ENCODE results near the gene DTHD1. TPM values are rescaled to one million over a fixed set of nuclear protein-coding genes. Genes with fewer than 3 reads are reported as not detected.

The DTHD1 gene
- polyA plus RNA-seq, 1 donor: not detected

DNA sequence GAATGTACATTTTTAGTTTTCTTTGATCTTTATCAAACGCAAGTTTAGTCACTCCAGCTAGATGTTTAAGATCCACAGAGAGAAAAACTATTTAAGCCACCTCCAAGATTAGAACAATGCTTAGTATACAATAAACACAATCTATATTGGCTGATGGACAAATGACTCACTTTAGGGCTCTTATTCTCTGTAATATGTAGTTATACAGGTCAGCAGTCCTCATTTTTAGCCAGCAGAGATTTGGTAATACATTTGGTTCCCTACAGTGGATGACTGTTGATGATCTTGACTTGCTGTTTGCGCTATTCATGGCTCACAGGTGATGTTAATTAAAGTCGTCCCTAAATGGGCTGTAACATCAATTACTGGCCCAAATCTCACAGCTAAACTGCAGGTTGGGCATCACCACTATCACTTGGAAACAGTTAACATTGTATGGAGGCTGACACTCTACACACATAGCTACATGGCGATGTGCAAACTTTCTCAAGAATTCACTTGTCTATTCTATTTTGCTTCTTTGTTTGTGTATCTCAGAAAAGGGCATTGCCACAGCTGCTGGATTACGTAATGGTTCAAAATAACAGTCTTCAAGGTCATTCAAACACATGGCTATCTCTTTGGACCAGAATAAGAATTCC lies 11.8 kb upstream of the DTHD1 start:
- DNase-seq: no peak

DNA sequence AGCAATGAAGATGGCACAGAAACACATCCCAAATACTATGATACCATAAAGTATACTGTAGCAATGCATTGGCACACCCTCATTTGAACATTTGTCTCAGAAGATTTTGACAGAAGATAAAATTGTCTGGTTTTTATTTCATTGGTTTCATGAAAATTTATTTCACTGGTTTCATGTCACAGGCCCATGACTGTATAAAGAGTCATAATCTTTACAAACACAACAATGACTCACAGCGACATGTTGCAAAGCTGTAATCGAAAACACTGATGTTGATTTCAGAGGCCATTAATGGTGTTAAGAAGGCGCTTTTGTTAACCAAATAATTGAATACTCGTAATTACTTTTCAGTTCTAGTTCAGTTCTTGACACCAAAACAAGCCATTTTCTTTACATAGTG lies 8.1 kb upstream of the DTHD1 start:
- no peak for DNase-seq

DNA sequence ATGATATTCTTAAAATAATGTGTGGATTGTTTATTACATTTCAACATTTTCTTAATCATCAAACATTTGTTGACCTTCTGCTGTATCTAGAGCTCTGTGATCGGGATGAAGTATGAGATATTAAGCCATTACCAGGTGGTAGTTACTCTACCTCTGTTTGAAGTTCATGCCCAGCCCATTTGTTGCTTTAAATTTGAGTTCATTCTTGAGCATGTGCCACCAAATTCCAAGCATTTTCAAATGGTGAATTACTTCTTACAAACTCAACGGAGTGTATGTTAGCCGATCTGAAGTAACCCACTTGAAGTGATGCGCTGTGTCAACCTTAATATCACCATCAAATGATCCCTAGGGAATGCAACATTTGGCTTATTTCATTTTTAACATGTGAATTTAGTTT lies 7.3 kb upstream of the DTHD1 start:
- no peak for DNase-seq

DNA sequence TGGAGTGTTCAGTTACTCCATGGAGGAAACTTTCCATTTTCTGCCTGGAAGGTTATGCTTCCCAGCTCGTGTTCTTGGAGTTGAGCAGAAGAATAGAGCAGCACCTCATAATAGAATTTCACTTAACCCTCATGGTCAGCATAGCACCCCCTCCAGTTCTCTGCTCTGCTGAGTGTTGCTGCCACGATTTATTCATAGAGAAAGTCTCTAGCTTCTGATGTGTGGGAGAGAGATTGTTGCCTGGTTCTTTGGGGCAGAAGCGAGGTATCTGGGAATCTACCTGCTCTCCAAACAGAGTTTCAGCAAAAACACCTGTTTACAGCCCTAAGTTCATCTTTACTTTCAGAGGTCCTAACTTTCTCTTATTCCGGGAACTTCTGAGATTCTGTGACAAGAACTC lies 3.9 kb upstream of the DTHD1 start:
- DNase-seq: no peak

DNA sequence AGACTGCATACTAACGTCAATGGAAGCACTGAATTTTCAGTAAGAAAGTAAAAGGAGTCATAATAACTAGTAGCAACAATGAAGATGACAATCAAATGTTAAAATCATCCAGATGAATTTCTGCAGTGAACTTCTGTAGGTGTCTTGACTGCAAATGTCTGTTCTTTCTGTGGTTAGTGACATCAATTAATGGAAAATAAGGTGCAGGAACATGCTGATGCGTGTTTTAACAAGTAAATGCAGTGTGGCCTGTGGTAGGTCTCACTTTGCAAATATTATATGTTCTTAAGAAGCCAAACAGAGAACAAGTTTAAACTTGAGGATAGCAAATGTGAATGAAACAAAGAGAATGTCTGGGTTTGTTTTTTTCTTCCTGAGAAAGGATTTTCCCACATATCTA lies 2.6 kb upstream of the DTHD1 start:
- DNase-seq: no peak

DNA sequence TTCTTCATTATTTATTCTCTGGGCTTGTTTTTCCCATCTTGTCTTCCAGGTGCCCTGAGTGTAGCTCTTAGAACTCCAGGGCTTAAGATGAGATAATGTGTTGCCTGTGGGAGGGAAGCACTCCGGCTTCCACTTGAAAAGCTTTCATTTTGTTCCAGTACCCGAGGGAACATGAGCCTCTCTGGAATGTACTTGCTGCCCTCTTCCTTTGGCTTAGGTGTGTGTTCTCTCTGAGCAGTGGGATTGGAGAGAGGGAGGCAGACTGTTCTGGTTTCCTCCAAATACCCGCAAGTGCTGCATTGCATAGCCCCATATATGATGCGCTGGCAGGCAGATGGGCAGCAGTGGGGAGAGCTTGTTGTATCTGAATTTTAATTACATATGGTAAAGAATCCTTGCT lies 861 bp upstream of the DTHD1 start:
- DNase-seq: no peak

DNA sequence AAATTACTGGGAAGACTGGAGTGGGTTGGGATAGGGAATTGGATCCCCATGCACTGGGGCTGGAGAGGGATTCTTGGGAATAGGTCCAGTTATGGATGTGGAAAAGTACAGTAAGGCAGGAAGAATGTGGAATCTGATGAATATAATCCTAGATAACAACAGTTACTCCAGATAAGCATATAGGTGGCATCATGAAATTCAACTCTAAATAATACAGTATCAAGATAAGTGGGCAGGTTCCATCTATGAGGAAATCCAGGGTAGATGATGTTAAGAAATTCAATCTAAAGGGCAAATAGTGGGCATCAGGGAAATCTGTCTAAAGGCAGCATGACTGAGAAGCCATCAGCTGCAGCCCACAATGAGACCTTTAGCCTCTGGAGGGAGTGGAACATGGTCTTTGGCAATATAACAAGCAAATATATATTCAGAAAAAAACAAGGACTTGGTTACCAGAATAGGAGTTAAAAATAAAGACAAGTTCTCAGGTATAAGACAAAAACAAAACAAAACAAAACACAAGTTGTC lies 1.2 kb downstream of the DTHD1 start:
- no peak for DNase-seq

DNA sequence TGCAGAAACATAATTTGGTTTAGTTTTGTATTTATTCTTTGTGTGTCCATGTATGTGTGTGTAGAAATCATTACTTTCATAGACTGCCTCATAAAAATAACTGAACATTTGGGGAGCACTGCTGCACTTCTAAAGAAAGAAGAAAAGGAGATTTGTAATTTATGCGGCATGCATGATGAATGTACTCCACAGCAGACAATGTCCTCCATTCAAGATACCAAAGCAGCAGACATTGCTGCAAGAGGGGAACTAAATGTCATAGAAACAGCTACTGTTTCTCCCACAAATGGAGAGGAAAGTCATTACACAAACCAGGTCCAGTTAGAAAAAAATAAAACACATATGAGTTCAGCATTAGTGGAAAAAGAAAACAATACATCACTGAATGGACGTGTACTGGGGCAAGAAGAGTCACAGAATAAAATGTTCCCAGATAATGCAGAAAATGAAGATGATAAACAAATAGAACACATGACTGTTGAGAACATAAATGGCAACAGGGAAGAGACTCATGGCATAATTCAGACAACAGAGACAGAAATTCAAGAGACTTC lies 2.6 kb downstream of the DTHD1 start:
- no peak for DNase-seq

DNA sequence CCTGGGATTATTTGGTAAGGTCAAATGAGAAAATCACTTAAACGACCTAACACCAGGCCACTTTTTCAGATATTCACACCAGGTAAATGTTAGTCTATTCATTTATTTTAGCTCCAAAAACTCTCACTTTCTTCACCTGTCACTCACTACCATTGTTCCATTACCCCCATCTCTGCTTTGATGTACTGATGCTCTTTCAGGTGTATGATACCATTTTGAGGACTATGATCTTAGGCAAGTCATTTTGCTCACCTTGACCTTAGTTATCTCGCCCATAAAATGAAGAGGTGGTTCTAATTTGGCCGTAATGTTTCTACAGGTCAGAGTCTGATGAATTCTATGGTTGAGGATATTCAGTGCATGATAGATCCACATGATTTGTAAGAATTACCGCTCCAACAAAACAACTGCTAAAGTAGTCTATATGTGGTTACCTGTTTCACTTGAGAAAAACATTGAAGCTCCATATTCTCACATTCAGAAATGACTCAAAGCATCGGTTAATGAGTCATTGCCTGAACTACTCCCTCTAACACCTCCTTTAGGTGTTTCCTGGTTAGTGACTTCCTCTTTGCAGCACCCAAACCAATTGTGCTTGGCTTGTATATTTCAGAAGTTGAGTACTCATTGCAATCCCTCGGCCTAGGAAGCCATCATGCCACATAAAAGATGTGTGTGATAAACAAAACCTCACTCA lies 4.5 kb downstream of the DTHD1 start:
- DNase-seq: no peak

DNA sequence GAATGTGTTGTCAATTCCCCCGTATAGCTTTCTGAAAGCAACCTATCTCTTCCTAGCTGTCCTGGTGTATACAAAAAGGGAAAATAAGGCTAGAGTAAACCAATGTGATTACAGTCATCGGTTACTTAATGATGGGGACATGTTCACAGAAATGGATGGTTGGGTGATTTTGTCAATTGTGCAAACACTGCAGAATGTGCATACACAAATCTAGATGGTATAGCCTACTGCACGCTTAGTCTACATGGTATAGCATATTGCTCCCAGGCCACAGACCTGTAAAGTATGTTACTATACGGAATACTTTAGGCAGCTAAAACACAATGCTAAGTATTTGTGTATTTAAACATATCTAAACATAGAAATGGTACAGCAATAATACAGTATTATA lies 5.1 kb downstream of the DTHD1 start:
- no peak for DNase-seq

DNA sequence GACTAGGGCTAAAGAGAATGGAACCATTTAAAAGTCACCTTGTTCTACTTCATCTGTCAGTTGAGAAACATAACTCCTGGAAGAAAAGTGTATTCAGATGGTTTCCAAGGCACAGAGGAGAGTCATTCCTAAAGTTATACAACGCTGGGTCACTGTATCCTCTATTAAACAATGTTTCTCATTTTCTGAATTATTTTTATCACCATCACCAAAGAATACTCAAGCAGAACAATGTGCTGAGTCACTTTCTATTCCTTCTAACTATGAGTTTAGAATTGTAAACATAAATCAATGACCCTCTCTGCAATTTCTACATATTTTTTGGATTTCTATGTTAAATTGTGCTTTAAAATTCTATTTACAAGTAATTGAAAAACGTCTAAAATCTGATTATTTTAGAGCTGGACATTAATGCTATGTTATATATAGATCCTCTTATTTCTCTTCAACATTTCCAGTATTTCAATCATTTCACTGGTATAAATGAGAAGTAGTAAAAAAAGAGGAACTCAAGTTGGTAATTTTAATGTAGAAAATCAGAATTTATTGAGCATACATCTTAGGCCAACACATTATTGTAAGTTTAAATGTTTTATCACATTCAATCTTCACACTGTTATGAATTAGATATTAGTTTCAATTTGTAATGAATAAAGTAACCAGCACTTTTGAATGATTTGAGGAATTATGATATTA lies 7.5 kb downstream of the DTHD1 start:
- no peak for DNase-seq

DNA sequence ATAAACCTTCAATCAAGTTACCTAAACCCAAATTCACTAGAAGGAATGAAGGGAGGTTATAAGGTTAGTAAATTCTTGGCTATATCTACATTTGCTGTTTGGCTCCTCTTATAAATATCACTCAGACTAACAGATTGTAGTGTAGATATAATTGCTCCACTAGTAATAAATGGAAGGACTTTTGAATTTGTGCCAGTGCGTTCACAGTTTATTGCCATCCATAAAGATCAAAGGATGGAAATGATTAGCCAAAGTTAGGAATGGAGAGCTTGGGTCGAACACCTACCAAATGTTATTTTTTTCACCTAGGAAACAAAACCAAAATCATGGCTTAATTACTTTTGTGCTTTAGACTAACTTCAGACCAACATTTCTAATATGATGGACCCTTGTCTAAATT lies 9.2 kb downstream of the DTHD1 start:
- DNase-seq: no peak

DNA sequence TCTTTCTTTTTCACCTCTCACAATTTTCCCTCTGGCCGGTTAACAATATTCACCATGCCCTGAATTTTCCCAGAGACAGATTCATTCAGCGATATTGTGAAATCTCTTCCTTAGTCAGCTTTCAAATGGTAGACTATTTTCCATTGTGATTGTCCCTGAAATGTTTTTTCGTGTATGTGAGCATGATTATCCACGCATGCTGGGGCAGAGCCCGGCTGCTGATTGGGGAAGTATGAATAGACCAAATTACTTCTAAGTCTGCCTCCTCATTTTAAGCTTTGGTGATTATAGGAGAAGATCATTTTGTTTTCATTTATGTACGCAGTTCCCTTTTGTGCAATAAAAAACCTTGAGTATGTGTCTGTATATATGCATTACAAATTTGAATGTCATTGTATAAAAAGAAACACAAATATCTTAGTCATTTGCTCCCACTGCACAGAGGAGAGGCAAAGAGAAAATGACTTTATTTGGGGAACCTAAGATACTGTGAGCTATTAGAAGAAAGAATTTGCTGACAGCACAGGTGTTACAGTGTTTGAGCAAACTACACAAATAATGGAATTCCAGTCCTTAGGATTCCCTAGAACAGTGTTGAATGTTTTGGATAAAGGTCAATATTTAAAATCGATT lies 11.3 kb downstream of the DTHD1 start:
- no peak for DNase-seq

DNA sequence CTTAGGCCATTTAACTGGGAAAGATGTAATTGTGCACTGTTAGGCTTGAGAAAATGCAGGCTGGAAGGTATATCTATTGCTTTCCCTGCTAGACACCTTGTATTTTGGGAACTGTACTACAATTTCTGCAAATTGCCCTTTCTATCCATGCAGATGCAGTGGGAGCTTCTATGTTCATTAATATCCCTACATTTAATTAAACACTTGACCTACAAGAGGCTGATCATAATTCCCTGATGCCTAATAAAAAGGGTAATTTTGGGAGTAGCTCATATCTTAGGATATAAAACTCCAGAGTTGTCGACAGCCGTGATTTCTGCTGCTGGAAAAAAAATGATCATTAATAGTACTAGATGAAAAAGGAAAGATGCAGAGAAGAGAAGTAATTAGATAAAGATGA lies 19.7 kb downstream of the DTHD1 start:
- no peak for DNase-seq

DNA sequence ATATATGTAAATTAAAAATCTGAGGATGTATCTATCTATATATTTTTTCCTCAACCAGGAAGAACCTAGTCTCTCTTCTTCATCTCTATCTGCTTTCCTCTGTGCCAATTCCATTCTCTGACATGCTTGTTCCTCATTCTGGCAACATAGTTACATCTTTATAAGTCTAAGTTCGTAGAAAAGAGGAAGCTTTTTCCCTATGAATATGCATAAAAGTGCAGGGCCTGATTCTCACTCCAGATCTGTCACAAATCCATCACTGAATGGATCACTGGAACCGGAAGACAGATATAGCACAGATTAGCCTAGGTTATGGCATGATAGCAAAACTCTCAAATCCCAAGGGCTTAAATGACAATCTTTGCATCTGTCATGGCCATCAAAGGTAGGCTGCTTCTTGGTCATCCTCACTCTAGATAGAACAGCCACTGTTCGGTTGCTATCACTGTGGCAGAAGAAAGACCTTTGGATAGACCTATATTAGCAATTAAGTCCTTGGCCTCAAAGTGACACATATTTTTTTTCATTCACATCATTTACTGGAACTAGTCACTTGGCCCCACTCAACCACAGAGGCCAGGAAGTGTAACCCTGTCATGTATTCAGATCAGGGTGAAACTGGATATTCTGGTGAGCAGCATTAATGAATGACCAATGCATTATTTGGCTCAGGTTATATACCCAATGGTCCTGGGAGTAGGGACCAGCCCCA lies 22.2 kb downstream of the DTHD1 start:
- DNase-seq: no peak

DNA sequence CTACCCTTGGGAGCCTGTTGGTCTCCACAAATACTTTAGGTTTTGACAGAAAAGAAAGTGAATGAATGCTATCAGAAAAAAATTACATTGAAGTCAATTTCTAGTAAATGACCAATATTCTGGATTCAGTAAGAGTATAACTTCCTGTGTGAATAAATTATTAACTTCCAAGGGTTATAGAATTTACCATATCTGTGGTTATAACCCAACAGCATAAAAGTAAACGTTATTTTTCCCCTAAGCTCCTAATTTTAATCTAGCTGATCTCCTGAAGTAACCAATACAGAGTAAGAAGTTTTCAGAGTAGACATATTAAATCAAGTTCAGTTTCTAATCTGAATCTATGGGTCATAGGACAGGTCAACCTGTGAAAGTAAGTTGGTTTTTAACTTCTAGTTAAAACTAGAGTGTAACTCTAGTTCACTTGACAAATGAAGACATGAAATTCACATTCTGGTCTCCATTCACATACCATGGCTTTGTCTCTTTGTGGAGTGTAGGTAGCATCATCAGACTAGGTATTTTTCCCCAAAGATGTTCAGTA lies 22.8 kb downstream of the DTHD1 start:
- no peak for DNase-seq

DNA sequence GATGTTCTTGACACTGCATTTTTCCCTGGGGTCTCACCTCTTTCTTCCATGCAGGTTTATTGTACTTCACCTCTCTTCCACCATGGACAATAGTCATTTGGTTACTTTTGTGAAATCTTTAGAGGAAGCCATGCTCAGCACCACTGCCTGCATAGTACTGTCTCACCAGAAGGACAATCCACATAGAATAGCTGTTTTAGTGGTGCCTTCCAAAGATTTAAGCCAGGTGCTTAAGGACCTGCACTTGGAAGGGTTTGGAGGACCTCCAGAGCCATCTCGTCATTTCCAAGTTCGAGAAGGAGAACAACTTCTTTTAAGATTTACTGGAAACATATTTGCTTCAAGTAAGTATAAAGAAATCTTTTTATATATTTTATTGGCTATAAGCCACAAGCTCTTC lies 26.7 kb downstream of the DTHD1 start:
- no peak for DNase-seq

DNA sequence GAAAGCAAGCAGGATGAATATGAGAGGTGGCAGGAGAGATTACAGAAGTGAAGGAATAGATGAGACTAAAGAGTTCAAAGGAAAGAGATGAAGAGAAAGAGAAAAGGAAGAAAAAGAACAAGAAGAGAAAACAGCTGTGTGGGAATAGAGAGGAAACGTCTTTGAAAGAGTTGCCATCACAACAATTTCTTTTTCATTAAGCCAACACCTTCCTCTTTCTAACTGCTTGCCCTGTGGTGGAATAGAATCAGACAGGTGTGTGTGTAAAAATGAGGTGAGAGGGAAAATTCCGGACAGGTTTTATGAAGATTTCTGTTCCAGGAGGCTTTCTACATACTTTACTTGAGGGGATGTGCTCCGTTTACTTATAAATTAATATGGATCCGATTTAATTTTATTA lies 28.8 kb downstream of the DTHD1 start:
- no peak for DNase-seq

DNA sequence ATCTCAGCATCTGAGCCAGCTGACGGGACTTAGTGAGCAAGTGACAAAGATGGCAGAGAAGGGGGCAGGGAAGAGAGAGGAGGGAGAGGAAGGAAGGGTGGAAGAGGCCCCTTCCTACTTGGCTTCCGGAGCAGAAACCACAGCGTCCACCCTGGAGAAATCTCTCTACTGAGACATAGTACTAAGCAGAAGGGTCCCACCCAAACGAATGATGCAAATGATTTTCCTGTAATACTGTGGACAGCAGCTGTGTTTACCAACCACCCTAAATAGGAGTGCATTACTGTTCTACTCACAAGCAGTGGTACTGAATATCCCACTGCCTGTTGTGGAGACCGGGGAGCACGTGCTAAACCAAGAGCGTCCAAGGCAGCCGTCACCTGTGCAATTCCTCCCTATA lies 29.4 kb downstream of the DTHD1 start:
- DNase-seq: peak; percentile 40

DNA sequence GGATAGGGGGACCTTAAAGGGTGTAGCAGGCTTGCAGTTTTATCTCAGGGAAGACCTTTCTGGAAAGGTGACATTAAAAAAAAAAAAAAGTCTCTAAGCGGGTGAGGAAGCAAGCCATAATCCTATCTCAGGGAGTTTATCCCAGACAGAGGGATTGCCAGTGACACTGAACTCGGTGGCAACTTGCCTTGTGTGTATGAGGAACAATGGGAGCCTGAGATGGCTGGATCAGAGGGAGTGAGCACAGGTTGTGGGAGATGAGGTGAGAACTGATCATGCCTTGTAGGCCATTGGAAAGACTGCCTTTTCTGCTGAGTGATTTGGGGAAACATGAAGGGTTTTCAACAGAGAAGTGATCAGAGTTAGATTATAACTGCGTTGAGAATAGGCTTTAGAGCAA lies 31.1 kb downstream of the DTHD1 start:
- no peak for DNase-seq

DNA sequence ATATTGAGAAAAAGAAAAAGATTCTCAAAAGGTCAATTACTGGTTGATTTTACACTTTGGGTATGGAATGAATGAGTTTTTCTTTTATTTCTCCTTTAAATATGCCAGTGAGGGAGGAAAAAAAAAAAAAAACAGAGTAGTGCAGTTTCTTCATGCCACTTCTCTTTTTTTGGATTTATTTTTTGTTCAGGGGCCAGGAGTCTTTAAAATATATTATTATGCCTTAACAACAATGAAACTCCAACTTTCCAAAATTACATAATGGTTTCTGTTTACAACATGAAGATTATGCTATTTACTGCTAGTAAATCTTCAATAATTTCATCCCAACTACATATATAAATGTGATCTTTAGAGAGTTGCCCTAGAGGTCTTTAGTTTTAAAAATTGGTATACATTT lies 31.9 kb downstream of the DTHD1 start:
- DNase-seq: no peak

DNA sequence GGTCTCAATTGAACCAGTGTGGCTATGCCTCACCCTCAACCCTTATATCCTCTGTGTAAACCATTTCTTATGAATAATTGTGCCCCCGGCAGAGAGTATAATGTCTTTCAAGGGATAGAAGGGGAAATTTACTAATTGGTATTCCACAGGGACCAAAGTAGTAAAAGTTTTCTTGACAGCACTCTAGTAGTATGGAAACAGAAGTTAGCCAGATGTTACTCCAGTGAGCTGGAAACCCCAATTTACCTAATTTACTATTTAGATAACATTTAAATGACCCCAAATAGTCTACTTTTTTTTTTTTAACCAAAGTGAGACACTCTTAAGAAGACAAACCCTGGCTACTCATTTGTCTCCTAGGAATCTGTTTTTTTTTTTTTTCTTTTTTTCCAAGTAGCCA lies 32.3 kb downstream of the DTHD1 start:
- DNase-seq: no peak

Data from hindlimb muscle (tissue), 1 donor.